RPMI7951 (cell line): ENCODE measurements around the gene PRR5L. TPM values are rescaled to one million over a fixed set of nuclear protein-coding genes. Genes with fewer than 3 reads are reported as not detected.
A peak's percentile ranks its signal among the peaks of the same experiment; 100 is the strongest.

Source experiments
- DNase-seq: peaks from one replicate; pipeline ENCODE4 v3.0.0-alpha.2; 2012; ENCODE audit warnings: low read depth
- total RNA-seq: library from RNA; depleted of rRNA; stranded (reverse); fragments of >200 nt; shearing (Covaris generic); gene quantifications from 2 replicates; pipeline ENCODE4 v1.2.3, GENCODE V29; 2014

The PRR5L gene
- total RNA-seq, 1 experiment from 2014 or later, result 23.2 TPM

DNA sequence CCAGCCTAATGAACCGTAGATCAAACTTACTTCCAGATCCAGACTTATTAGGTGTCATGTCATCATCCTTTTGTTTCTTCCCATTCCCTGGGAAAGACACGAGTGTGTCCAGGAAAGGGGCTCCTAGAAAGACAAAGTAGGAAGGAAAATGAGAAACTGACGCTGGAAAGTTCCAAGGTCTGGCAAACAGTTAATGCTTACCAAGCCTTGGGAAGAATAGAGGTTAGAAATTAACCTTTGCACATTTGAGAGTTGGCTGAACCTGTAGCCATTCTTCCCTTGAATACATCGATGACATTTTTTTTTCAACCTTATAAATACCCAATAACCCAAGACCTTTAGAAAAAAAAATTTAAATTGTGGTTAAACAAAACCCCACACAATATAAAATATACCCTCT lies 136.7 kb downstream of the PRR5L start:
- no peak for DNase-seq

DNA sequence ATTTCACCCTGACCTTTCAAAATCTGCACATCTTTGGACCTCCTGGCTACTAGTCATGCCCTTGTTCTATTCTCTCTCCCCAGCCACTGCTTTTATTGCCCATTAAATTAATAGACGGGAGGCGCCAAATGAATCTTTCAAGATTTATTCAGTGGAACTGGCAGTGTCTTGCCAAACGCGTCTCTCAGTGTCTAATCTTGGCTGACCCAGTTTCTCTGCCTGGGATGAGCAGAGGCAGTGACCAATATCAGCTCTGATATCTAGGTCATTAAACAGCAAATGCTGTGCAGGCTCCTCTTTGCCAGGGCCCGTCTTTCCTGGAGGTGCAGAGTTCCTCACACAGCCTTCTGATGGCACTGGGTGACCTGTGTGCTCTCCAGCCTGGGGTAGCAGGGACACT lies 140.0 kb downstream of the PRR5L start:
- no peak for DNase-seq

- DNase-seq, result no peak
Measured at GRCh38 chr11:36436589-36436988, 140.5 kb downstream of the PRR5L start.

DNA sequence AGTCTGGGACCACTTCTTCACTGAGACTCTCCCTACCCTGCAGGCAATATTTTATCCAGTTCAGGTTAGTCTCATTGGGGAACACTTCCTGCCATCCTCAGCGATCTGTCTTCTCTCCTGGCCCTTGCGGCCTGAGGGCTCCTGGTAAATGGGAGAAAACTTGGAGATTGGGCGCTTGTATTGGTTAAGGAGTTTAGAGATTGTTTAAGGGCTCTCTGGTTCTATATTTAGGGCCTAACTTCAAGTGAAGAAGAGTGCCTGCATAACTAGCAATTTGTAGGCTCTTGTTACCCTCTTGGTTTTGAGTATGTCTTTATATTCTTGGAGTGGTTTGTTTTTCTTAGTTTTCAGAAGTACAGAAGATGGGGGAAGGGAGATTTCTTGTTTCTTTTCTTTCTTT lies 141.3 kb downstream of the PRR5L start:
- DNase-seq, result no peak

DNA sequence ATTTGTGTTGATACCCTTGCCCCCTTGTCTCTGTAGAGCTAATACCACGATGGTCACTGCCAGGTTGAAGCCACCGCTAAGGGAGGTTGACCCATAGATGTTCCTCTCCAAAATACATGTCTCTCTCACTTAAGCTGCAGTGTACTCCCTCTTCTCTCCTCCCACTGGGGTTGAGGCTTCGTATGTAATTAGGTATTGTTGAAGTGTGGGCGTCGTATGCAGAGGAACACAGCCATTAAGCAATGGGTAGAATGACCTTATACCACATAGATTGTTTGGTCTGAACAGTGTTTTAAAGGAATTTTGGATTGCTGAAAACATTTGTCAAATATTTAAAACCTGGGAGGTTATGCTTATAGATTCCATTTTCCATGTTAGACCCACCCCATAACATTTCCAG lies 142.0 kb downstream of the PRR5L start:
- DNase-seq, result no peak

- DNase-seq, result no peak
Measured at GRCh38 chr11:36441610-36442208, 145.6 kb downstream of the PRR5L start.

- DNase-seq, result no peak
Measured at GRCh38 chr11:36443661-36444060, 147.6 kb downstream of the PRR5L start.

GRCh38 chr11:36446135-36446534 lies 150.0 kb downstream of the PRR5L start:
- no peak for DNase-seq

- DNase-seq, result peak; percentile 47
Measured at GRCh38 chr11:36447514-36447913, 151.4 kb downstream of the PRR5L start.

GRCh38 chr11:36447947-36448346 lies 151.9 kb downstream of the PRR5L start:
- DNase-seq, result no peak

DNA sequence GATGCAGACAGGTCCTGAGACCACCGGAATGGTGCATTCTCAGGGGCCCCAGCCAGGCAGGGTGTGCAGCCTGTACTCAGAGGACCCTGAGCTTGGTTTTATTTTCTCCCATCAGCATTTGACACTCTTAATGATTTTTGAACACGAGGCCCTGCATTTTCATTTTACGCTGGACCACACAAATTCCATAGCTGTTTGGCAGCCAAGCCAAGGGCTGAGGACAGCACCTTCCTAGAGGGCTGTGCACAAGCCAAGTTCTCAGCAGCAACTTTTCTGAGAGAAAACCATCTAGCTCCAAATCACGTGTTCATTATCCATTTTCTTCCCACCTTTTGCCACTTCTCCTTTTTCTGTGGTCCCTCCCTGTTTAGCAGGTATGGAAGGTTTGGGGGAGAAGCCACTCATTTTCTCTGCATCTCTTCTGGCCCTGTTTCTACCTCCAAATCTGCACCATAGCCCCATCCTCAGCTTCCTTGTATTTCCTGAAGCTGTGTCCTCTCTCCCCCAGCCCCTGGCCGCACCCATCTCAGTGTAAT lies 153.5 kb downstream of the PRR5L start:
- DNase-seq, result no peak

DNA sequence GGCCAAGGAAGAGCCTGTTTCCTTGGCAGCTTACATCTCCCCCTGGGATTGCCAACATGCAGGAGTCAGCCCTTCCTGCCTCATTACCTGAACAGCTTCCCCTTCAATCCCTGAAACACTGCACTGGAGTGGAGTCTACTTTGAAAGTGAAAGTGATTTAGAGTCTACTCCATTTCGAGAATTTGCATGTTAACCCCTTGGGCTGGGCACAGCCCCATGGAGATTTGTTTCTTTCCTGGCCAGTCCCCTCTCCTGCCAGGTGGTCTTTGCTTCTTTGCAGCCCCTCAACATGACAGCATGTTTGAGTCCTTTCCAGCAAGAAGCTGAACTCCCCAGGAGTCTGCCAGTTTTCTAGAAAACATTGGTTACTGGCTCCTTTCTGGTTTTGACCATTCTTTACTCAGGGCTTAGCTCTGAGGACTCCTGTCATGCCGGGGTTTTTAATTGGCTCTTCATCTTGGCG lies 154.1 kb downstream of the PRR5L start:
- DNase-seq, result no peak

DNA sequence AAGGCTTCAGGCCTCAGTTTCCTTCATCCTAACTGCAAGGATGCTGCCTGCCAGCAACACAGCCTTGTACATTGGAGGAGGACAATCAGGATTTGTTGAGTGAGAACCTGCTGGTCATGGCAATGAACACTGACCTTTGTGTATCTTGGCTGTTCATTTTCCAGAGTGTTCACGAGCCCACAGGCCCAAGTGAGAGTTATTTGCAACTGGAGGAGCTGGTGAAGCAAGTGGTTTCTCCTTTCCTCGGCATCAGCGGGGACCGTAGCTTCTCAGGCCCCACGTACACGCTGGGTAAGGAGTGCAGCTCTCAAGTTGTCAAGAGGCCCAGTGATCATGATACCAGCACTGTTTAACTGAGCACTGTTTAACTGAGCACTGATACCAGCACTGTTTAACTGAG lies 155.0 kb downstream of the PRR5L start:
- no peak for DNase-seq

- no peak for DNase-seq
Measured at GRCh38 chr11:36451681-36452080, 155.6 kb downstream of the PRR5L start.

DNA sequence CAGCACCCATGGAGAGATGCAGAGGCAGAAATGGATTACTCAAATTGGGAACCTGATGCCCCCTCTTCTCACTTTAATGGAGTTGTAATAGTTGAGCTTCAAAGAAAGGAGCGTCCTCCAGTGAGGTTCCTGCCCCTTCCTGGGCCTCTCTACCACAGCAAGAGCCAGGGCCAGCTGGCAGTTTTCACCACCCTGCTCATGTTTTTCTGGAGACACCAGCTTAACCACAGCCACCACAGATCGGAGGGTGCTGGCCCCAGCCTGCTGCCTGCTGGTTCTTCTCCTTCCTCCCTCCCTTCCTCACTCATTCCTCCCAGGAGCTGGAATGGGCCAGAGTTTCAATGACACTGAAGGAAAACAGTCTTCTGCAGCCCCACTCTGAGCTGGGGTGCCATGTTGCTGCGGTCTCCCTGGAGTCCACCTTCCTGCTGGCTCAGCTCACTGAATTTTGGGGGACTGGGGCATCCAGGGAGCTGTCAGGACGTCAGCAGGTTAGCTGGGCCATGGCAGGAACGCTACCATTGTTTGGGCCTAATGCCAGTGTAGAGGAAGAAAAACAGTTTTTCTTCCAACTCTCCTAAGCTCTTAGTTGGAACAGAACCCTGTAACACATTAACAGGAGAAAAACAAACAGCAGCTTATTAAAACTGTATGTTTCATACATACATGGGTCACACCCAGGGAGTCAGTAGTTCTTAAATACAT lies 156.3 kb downstream of the PRR5L start:
- peak; percentile 94 for DNase-seq

DNA sequence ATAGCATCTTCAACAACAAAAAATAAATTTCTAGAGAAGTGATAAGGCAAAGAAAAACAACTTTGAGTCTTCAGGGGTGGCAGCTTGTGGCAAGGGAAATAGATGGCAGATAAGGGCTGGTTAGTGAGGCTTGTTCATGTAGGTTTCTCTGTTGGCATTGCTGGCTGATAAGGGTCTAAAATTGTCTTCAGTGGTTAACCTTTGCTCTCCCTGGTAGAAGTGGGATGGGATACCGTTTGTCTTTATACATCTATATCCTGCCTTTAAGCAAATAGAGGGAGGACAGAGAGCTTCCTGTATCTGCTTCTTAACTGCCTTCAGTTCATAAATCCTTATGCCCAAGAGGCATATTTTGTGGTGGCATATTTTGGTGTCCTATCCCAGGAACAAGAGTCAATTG lies 156.9 kb downstream of the PRR5L start:
- DNase-seq, result peak; percentile 87

DNA sequence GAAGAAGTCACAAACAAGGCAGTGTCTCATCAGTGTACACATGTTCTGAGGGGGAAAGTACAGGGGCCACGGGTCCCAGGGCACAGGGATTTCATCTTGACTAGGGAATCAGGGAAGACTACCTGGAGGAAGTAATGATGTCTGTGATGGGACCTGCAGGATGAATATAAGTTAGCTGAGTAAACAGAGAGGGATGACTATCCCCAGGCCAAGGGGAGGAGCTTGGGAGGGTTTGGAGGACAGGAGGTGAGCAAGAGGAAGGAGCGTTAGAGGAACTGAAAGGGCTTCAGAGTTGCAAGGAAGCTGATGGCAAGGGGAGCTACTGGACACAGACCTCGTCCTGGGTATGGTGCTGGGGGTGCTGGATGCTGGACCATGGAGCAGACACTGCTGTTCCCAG lies 157.6 kb downstream of the PRR5L start:
- DNase-seq, result peak; percentile 47

DNA sequence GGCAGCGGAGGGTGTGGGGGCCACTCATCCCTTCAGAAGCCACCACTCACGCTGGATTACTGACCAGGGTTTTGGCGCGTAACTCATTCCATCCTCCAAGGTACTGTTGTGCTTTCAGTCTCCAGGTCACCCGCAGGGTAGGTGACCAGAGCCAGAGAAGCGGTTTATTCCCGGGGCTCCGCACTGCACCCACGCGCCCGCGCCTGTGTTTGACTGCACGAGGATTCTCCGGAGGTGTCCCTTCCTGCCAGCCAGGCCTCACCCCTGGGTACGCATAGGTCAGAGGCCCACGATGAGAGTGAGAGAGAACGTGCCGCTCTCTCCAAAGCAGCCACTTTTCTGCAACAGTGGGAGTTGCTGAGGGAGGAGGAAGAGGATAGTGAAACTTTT lies 158.5 kb downstream of the PRR5L start:
- DNase-seq, result no peak

GRCh38 chr11:36454941-36455631 lies 159.0 kb downstream of the PRR5L start:
- DNase-seq, result peak; percentile 39

DNA sequence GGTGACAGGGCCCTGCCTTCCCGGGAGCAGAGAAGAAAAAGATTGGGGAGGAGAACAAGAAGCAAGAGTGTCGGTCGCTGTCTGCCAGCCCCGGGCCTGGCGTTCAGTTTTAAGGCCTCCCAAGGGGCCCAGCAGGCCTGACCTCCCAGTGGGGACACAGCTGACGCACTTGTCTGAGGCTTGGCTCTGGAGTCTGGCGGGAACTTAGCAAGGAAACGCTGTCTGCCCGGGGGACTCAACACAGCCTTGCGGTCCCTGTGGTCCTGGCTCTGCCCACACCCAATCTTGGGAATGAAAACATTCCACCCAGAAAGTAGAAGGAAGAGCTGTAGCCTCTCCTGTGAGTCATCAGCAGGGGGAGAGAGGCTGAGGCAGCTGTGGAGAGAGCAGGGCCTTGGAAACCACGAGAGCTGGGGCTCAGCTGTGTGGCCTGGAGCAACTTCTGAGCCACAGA lies 159.6 kb downstream of the PRR5L start:
- DNase-seq, result peak; percentile 100

- DNase-seq, result no peak
Measured at GRCh38 chr11:36456156-36456555, 160.1 kb downstream of the PRR5L start.

- DNase-seq, result no peak
Measured at GRCh38 chr11:36458129-36458915, 162.2 kb downstream of the PRR5L start.
